Breast epithelium (tissue), 3 donors: Measurements from ENCODE around the gene SH2D7.

Source experiments
- CTCF ChIP-seq, 3 donors: fragments of 450-650 bp; IDR thresholded peaks; one replicate each; pipeline ENCODE4 v1.5.1; 2016 to 2017; ENCODE audit warnings: antibody characterized with exemption in 3 of 3, mild to moderate bottlenecking in 3 of 3, moderate library complexity in 3 of 3
- POLR2A ChIP-seq: fragments of 450-650 bp; IDR thresholded peaks from one replicate; pipeline ENCODE4 v1.6.1; 2016; ENCODE audit warnings: antibody characterized with exemption, mild to moderate bottlenecking, moderate library complexity
- POLR2AphosphoS5 ChIP-seq, 3 donors: sonication (generic); formaldehyde crosslinking; IDR thresholded peaks; one replicate each; pipeline ENCODE4 v1.6.1; 2017; ENCODE audit warnings: antibody characterized with exemption in 3 of 3

- TF ChIP-seq POLR2A (no peak), CTCF (IDR thresholded peaks at IDR 0.05) (no peak), POLR2AphosphoS5 (IDR thresholded peaks at IDR 0.05) (no peak)
These were observed 22.8 kb upstream of the SH2D7 start for GRCh38 chr15:78069462-78070029.
